ENCODE results near the gene SYT1.

DNA sequence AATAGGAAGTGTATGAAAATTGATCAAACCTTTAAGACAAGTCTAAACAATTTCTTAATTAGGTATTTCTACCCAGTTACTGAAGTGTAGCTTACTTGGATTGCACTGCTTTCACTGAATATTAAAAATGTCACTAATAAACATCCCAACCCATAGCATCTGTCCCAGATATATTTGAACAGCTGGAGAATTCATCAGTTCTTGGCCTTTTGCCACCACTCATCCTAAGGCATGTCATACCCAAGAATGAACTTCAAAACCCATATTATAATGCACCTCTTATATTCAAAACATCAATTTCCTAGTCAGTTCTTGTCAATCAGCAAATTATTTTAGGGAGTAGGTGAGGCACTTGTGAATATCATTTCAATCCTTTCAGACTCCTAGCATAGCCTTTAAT is 433.9 kb downstream of the SYT1 start:
- TF ChIP-seq, protein P1, sequence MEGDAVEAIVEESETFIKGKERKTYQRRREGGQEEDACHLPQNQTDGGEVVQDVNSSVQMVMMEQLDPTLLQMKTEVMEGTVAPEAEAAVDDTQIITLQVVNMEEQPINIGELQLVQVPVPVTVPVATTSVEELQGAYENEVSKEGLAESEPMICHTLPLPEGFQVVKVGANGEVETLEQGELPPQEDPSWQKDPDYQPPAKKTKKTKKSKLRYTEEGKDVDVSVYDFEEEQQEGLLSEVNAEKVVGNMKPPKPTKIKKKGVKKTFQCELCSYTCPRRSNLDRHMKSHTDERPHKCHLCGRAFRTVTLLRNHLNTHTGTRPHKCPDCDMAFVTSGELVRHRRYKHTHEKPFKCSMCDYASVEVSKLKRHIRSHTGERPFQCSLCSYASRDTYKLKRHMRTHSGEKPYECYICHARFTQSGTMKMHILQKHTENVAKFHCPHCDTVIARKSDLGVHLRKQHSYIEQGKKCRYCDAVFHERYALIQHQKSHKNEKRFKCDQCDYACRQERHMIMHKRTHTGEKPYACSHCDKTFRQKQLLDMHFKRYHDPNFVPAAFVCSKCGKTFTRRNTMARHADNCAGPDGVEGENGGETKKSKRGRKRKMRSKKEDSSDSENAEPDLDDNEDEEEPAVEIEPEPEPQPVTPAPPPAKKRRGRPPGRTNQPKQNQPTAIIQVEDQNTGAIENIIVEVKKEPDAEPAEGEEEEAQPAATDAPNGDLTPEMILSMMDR (IDR thresholded peaks at IDR 0.05; ENCODE audit: low read depth, low read length): no peak
- TF ChIP-seq POLR2A (IDR thresholded peaks at IDR 0.05; ENCODE audit: extremely low read depth, insufficient read length) (no peak), MYC (IDR thresholded peaks at IDR 0.05; ENCODE audit: low read depth, low read length) (no peak)
- TF ChIP-seq, protein P2, sequence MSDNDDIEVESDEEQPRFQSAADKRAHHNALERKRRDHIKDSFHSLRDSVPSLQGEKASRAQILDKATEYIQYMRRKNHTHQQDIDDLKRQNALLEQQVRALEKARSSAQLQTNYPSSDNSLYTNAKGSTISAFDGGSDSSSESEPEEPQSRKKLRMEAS (IDR thresholded peaks at IDR 0.05; ENCODE audit: low read depth, low read length): no peak
